Trophoblast cell (in vitro differentiated cells and primary cell): Measurements from ENCODE around the gene ATF3.
A peak's percentile ranks its signal among the peaks of the same experiment; 100 is the strongest.

ENCODE experiments used
- DNase-seq, 2 donors: peaks; one replicate each; pipeline ENCODE4 v3.0.0-alpha.2; 2016
- H2AFZ ChIP-seq: 2 replicates; pipeline ENCODE4 v1.6.1; 2013; ENCODE audit warnings: low read length, moderate library complexity, mild to moderate bottlenecking; ENCODE audit not compliant: insufficient read depth, poor library complexity
- H2AK5ac ChIP-seq: 2 replicates; pipeline ENCODE4 v1.6.1; 2013; ENCODE audit warnings: mild to moderate bottlenecking, low read length
- H2BK120ac ChIP-seq: 2 replicates; pipeline ENCODE4 v1.6.1; 2013; ENCODE audit warnings: low read length, mild to moderate bottlenecking, moderate library complexity; ENCODE audit not compliant: insufficient read depth, poor library complexity
- H2BK12ac ChIP-seq: 2 replicates; pipeline ENCODE4 v1.6.1; 2013; ENCODE audit warnings: mild to moderate bottlenecking, low read length, moderate library complexity
- H2BK5ac ChIP-seq: 2 replicates; pipeline ENCODE4 v1.6.1; 2013; ENCODE audit warnings: low read length, low read depth, moderate library complexity, mild to moderate bottlenecking; ENCODE audit not compliant: poor library complexity
- H3K14ac ChIP-seq: 2 replicates; pipeline ENCODE4 v1.6.1; 2013; ENCODE audit warnings: mild to moderate bottlenecking, low read length
- H3K18ac ChIP-seq: 2 replicates; pipeline ENCODE4 v1.6.1; 2013; ENCODE audit warnings: mild to moderate bottlenecking, low read length
- H3K23ac ChIP-seq: 2 replicates; pipeline ENCODE4 v1.6.1; 2013; ENCODE audit warnings: low read length
- H3K27ac ChIP-seq: 2 replicates; pipeline ENCODE4 v1.5.1; 2013; ENCODE audit warnings: low read depth, mild to moderate bottlenecking, inconsistent platforms, low read length, moderate library complexity
- H3K27me3 ChIP-seq: 2 replicates; pipeline ENCODE4 v1.6.1; 2013; ENCODE audit warnings: inconsistent platforms, mild to moderate bottlenecking, low read length, moderate library complexity; ENCODE audit not compliant: insufficient read depth
- H3K36me3 ChIP-seq, 2 experiments: 1 replicate in 1 of 2; 2 replicates in 1 of 2; pipeline ENCODE4 v1.6.1; 2013; ENCODE audit warnings: low read length in 2 of 2, mild to moderate bottlenecking in 2 of 2, moderate library complexity in 1 of 2; ENCODE audit not compliant: insufficient read depth in 2 of 2, control insufficient read depth in 1 of 2
- H3K4ac ChIP-seq: 2 replicates; pipeline ENCODE4 v1.6.1; 2013; ENCODE audit warnings: low read depth, mild to moderate bottlenecking, low read length, moderate library complexity
- H3K4me1 ChIP-seq, 2 experiments: 1 replicate in 1 of 2; 2 replicates in 1 of 2; pipeline ENCODE4 v1.6.1; 2013; ENCODE audit warnings: low read length in 2 of 2, mild to moderate bottlenecking in 2 of 2, moderate library complexity in 1 of 2; ENCODE audit not compliant: insufficient read depth in 2 of 2, control insufficient read depth in 1 of 2
- H3K4me2 ChIP-seq: 2 replicates; pipeline ENCODE4 v1.6.1; 2013; ENCODE audit warnings: inconsistent platforms, mild to moderate bottlenecking, low read length, moderate library complexity
- H3K4me3 ChIP-seq: 2 replicates; pipeline ENCODE4 v1.5.1; 2013; ENCODE audit warnings: mild to moderate bottlenecking, low read depth, low read length, inconsistent platforms
- H3K79me1 ChIP-seq: one replicate; pipeline ENCODE4 v1.6.1; 2013; ENCODE audit warnings: low read length
- H3K79me2 ChIP-seq: 2 replicates; pipeline ENCODE4 v1.6.1; 2013; ENCODE audit warnings: low read length, mild to moderate bottlenecking; ENCODE audit not compliant: control insufficient read depth, insufficient read depth, poor library complexity
- H3K9ac ChIP-seq: 2 replicates; pipeline ENCODE4 v1.6.1; 2013; ENCODE audit warnings: mild to moderate bottlenecking, low read length
- H3K9me3 ChIP-seq: 2 replicates; pipeline ENCODE4 v1.6.1; 2013; ENCODE audit warnings: low read depth, mild to moderate bottlenecking, control low read depth, inconsistent platforms, low read length; ENCODE audit not compliant: insufficient read depth
- H4K12ac ChIP-seq: 2 replicates; pipeline ENCODE4 v1.6.1; 2013; ENCODE audit warnings: low read depth, mild to moderate bottlenecking, low read length, moderate library complexity
- H4K8ac ChIP-seq: 2 replicates; pipeline ENCODE4 v1.6.1; 2013; ENCODE audit warnings: low read depth, mild to moderate bottlenecking, low read length, moderate library complexity
- H4K91ac ChIP-seq: one replicate; pipeline ENCODE4 v1.6.1; 2013; ENCODE audit warnings: low read depth, mild to moderate bottlenecking, low read length, moderate library complexity
- WGBS: extraction: QIAGEN DNeasy Blood & Tissue Kit; methylation state at CpG from one replicate; pipeline ENCODE4 v1.1.7; 2013; ENCODE audit warnings: missing lambda C conversion rate; ENCODE audit not compliant: insufficient read length, insufficient coverage; ENCODE audit errors: extremely low coverage; 5-methylcytosine and 5-hydroxymethylcytosine counted together

ATF3 gene

GRCh38 chr1:212670301-212670700 lies 61.7 kb downstream of the ATF3 start:
- Histone ChIP-seq H3K79me1 (peaks cover 5% of the 10 kb centered on the region), H3K4me2 (no peak overlapping the region), H2BK12ac (no peak overlapping the region), H3K4ac (no peak overlapping the region), H3K4me1 (peaks cover 7 to 16% of the 10 kb centered on the region in 2 experiments), H3K79me2 (peaks cover 1% of the 10 kb centered on the region), H3K4me3 (no peak overlapping the region), H3K9ac (no peak overlapping the region), H2AFZ (no peak overlapping the region), H2BK5ac (no peak overlapping the region), H3K9me3 (no peaks in the 10 kb centered on the region), H3K27me3 (no peaks in the 10 kb centered on the region), H3K36me3 (no peaks in the 10 kb centered on the region), H3K27ac (no peak overlapping the region), H2AK5ac (no peak overlapping the region), H3K14ac (no peak overlapping the region), H4K91ac (no peak overlapping the region), H2BK120ac (no peak overlapping the region), H3K18ac (no peak overlapping the region), H4K12ac (no peak overlapping the region), H3K23ac (no peak overlapping the region), H4K8ac (no peak overlapping the region)
- DNase-seq = peak in 1 of 2 donors; percentile 10
- no CpG with 5 or more reads among the region's 7 CpGs for WGBS
